Fibroblast of villous mesenchyme (primary cell): Measurements from ENCODE around the gene TAC1. TPM values are rescaled to one million over a fixed set of nuclear protein-coding genes. Genes with fewer than 3 reads are reported as not detected.

ENCODE experiments used
- DNase-seq: peaks from one replicate; pipeline ENCODE4 v3.0.0-alpha.2; 2010; ENCODE audit warnings: low read depth
- H3K4me3 ChIP-seq: 2 replicates; pipeline ENCODE4 v1.5.1; 2011; ENCODE audit warnings: low read depth, mild to moderate bottlenecking, low read length
- total RNA-seq: library from RNA; depleted of rRNA; stranded (reverse); fragments of >200 nt; gene quantifications from 2 replicates; pipeline ENCODE4 v1.2.3, GENCODE V29; 2012
- TF ChIP-seq, protein P1 (sequence below): IDR thresholded peaks from 2 replicates; pipeline ENCODE4 v1.5.1; 2012; ENCODE audit warnings: low read depth, mild to moderate bottlenecking, low read length; ENCODE audit not compliant: insufficient read depth

Gene TAC1
- total RNA-seq, 1 donor, result not detected

DNA sequence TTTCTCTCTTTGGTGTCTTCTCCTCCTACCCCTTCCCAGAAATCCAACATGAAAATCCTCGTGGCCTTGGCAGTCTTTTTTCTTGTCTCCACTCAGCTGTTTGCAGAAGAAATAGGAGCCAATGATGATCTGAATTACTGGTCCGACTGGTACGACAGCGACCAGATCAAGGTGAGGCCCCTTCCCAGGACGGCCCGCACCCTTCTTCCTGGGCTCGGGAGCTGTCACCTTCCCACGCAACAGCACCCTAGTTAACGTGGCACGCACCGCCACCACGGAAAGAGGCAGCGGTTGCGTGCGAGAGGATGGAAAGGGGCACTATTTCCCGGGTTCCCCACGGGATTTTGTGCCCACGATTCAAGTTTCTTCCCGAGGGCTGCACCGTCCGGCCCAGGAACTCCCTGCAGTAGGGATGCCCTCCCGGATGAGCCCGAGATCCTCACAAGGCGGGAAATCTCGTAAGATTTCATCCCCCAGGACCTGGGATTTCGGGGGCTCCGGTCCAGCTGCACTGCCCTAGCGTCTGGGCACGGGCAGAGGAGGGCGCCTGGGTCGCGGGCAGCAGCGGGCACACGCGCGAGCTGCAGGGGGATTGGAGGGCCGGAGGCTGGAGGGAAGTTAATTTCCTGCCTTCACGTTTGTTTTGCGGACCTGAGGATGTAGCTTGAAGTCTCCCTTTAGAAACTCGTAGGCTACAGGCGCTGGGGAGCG lies 834 bp downstream of the TAC1 start:
- no peak for DNase-seq
- no peak overlapping the region for H3K4me3 ChIP-seq
- TF ChIP-seq, protein P1, sequence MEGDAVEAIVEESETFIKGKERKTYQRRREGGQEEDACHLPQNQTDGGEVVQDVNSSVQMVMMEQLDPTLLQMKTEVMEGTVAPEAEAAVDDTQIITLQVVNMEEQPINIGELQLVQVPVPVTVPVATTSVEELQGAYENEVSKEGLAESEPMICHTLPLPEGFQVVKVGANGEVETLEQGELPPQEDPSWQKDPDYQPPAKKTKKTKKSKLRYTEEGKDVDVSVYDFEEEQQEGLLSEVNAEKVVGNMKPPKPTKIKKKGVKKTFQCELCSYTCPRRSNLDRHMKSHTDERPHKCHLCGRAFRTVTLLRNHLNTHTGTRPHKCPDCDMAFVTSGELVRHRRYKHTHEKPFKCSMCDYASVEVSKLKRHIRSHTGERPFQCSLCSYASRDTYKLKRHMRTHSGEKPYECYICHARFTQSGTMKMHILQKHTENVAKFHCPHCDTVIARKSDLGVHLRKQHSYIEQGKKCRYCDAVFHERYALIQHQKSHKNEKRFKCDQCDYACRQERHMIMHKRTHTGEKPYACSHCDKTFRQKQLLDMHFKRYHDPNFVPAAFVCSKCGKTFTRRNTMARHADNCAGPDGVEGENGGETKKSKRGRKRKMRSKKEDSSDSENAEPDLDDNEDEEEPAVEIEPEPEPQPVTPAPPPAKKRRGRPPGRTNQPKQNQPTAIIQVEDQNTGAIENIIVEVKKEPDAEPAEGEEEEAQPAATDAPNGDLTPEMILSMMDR, result no peak

DNA sequence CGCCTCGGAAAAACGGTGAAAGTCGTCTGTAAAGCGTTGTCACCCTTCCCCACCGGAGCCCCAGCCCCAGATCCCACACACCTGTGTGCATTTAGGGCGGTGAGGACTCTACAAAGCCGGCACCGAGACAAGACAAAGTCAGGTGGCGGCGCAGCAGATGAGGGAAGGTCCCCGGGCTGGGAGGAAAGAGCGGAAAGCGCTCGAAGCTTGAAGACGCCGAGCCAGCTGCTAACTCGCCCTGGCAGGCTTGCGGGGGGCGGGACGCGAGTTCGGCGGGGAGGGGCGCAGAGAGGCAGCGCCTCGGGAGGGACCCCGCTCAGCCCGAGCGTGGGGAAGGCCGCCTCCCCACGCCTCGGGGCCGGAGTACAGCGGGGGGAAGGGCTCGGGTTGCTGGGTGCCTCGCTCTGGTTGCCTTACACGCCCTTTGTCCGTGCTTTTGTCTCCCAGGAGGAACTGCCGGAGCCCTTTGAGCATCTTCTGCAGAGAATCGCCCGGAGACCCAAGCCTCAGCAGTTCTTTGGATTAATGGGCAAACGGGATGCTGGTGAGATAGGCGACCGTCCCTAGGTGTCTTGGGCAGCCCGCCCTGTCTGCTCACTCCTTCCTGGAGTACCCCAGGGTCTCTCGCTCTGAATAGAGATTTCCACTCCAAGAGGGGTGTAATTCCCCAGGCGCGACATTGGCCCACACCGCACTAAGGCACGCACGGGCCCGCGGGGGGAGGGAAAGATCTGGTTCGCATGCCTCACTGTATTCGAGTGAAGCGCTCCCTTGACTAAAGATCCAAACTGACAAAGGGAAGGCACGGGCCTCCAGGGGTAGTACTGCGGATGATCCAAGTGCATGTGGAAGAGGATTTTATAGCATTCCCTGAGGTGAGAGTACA lies 1.6 kb downstream of the TAC1 start:
- no peak for DNase-seq
- TF ChIP-seq, protein P1, result no peak
- no peak overlapping the region for H3K4me3 ChIP-seq

DNA sequence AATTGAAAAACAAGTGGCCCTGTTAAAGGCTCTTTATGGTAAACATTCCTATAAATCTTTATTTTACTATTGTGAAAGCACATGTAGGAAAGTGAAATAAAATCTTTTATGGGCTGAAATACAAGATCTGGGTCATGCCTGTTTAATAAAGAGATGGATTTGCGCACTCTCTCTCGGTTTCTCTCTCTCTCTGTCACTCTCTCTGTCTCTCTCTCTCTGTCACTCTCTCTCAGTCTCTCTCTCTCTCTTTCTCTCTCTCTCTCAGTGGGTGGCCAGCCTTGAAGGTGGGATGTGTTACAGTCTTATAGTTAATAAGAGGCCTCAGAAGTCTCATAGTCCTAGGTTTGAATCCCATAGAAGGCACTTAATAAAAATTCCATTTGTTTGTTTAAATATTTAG lies 2.4 kb downstream of the TAC1 start:
- no peak for DNase-seq
- H3K4me3 ChIP-seq, result no peak overlapping the region
- TF ChIP-seq, protein P1, result no peak

DNA sequence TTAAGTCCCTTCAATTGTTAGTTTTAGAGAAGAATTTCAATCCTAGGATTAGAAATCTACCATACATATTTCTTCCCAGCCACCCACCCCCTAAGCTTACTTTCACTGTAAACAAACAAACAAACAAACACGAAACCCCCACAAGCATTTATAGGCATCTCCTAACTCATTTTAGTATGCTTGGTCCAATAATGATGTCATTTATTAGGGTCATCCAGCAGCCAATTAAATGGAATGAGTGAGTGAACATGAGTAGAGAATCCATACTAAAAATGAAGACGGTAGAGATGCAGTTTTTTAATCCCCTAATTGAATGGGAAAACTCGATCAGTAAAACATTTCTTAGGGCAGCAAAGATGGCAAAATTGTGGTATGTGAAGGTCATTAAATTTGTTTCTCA lies 3.2 kb downstream of the TAC1 start:
- TF ChIP-seq, protein P1, result no peak
- H3K4me3 ChIP-seq, result no peak overlapping the region
- DNase-seq, result no peak

DNA sequence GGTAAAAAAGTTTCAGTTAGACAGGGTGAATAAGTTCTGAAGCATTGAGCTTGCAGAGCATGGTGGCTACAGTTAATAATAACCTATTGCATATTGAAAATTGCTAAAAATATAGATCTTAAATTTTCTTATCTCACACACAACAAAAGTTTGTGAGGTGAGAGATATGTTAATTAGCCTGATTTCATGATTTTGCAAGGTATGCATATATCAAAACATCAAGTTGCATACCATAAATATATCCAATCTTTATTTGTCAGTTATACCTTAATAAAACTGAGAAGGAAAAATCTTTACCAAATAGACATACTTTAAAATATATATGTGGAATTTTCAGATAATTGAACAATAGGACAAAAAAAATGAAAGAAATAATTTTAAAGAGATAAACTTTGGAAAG lies 16.6 kb downstream of the TAC1 start:
- TF ChIP-seq, protein P1, result no peak
- DNase-seq, result no peak
- H3K4me3 ChIP-seq, result no peak overlapping the region

DNA sequence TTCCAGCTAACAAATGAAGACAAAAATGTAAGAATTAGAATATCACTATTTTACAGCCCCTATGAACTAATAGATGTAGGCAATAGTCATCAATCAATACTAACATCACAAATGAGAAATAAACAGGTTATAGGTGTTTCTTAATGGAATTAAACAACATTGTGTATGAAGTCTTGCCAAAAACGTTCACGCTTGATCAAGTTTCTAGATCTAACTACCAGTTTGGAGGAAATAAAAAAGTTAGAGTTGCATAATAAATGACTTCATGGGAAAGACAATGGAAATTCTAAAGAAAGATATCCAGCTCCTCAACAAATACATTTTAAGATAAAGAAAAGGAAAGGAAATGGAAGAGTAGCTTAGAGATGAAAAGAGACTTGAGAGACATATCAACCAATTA lies 19.7 kb downstream of the TAC1 start:
- no peak for DNase-seq
- TF ChIP-seq, protein P1, result no peak
- H3K4me3 ChIP-seq, result no peak overlapping the region
